ENCODE results near the gene USP6NL. TPM values are rescaled to one million over a fixed set of nuclear protein-coding genes. Genes with fewer than 3 reads are reported as not detected.

The USP6NL gene
- total and polyA plus RNA-seq, 3 donors from 2014 or later: 50.4 to 64.9 (median 56.1) TPM

GRCh38 chr10:11516431-11516746, 95.1 kb downstream of the USP6NL start:
- intact Hi-C loops (cut with DNase I; ENCODE audit: low total_unique reads): loop anchor here (10.0 kb wide), 2 partner anchors 208 to 238 kb away; no protein-coding TSS in a partner anchor
- no peaks in the 10 kb centered on the region for H3K27me3 ChIP-seq
- no peaks in the 10 kb centered on the region for H3K9me3 ChIP-seq
- no peak for DNase-seq
- WGBS, 2 donors: 72 to 86% methylated on average over 2 of the region's 2 CpGs
- no peak for TF ChIP-seq POLR2A (IDR thresholded peaks at IDR 0.05)
- TF ChIP-seq, protein P1, sequence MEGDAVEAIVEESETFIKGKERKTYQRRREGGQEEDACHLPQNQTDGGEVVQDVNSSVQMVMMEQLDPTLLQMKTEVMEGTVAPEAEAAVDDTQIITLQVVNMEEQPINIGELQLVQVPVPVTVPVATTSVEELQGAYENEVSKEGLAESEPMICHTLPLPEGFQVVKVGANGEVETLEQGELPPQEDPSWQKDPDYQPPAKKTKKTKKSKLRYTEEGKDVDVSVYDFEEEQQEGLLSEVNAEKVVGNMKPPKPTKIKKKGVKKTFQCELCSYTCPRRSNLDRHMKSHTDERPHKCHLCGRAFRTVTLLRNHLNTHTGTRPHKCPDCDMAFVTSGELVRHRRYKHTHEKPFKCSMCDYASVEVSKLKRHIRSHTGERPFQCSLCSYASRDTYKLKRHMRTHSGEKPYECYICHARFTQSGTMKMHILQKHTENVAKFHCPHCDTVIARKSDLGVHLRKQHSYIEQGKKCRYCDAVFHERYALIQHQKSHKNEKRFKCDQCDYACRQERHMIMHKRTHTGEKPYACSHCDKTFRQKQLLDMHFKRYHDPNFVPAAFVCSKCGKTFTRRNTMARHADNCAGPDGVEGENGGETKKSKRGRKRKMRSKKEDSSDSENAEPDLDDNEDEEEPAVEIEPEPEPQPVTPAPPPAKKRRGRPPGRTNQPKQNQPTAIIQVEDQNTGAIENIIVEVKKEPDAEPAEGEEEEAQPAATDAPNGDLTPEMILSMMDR (IDR thresholded peaks at IDR 0.05): no peak
- H3K4me3 ChIP-seq: no peak overlapping the region
- no peaks in the 10 kb centered on the region for H3K36me3 ChIP-seq (ENCODE audit: low read depth, missing control alignments)
- H3K27ac ChIP-seq: no peak overlapping the region
- peaks cover 14% of the 10 kb centered on the region for H3K4me1 ChIP-seq

DNA sequence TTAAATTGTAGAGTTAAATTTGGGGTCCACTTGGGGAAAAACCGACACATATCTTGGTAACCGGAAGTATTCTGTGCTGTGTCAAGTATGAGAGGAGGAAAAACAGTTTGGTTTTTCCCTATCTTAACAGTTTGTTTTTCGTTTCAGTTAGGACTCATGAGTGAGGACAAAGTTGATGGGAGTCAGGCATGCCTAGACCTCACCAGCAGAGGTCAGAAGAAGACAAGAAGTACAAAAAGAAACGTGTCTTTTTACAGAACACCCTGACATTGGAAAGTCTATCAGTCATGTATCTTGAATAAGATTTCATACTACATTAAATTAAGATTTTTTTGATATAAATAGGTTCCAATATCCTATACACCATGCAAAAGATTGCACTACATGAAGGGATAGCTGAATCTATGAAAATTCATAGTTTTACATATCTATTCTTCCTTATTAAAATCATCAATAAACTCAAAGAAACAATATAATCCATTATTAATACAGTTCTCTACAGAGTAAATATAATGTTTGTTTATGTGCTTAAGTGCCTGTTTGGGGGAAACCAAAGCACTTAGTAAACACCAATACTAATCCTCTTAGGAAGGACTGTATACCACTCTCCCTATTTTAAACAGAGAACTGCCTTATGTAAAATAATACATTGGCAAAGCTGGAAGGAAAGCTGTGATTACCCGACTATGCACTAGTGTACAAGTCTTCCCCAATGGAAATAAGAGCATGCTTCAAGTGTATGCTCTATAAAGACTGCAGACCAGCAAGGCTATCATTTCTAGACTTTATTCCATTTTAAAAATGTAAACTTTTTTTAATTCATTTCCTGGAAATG, 95.6 kb downstream of the USP6NL start:
- intact Hi-C loops (cut with DNase I; ENCODE audit: low total_unique reads): loop anchor here (10.0 kb wide), 2 partner anchors 209 to 239 kb away; no protein-coding TSS in a partner anchor
- TF ChIP-seq POLR2A (IDR thresholded peaks at IDR 0.05): no peak
- TF ChIP-seq, protein P1 (IDR thresholded peaks at IDR 0.05): peak; percentile 66 to 79 (median 77)
- no peak overlapping the region for H3K4me3 ChIP-seq
- H3K4me1 ChIP-seq: peaks cover 12% of the 10 kb centered on the region
- DNase-seq: peak; percentile 73
- H3K9me3 ChIP-seq: no peaks in the 10 kb centered on the region
- no peaks in the 10 kb centered on the region for H3K27me3 ChIP-seq
- no peak overlapping the region for H3K27ac ChIP-seq
- 26 to 27% methylated on average over 5 of the region's 5 CpGs for WGBS, 2 donors
- H3K36me3 ChIP-seq (ENCODE audit: low read depth, missing control alignments): no peaks in the 10 kb centered on the region

DNA sequence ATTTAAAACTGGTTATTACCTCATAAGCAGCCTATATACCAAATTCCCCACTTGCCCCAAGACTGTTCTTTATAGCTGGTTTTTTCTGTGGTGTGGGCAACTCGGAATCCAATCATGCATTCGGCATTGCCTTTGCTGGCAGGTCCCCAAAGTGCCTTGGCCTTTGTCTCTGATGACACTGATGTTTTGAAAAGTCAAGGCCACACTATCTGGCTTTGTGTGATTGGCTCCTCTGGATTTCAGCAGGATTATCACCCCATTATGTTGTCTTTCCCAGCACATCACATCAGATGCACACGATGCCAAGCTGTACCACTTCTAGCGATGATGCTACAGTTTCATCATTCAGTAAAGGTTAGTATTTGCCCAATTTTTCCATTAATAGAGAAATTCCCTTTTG, 97.7 kb downstream of the USP6NL start:
- Histone ChIP-seq H3K4me1 (peaks cover 12% of the 10 kb centered on the region), H3K36me3 (ENCODE audit: low read depth, missing control alignments) (no peaks in the 10 kb centered on the region), H3K27me3 (no peaks in the 10 kb centered on the region), H3K9me3 (no peaks in the 10 kb centered on the region), H3K4me3 (no peak overlapping the region), H3K27ac (no peak overlapping the region)
- WGBS, 2 donors: 89 to 90% methylated on average over 4 of the region's 4 CpGs
- TF ChIP-seq POLR2A (IDR thresholded peaks at IDR 0.05): no peak
- TF ChIP-seq, protein P1 (IDR thresholded peaks at IDR 0.05): no peak
- no peak for DNase-seq
- intact Hi-C loops (cut with DNase I; ENCODE audit: low total_unique reads): loop anchor here (10.0 kb wide), 2 partner anchors 211 to 241 kb away; no protein-coding TSS in a partner anchor

DNA sequence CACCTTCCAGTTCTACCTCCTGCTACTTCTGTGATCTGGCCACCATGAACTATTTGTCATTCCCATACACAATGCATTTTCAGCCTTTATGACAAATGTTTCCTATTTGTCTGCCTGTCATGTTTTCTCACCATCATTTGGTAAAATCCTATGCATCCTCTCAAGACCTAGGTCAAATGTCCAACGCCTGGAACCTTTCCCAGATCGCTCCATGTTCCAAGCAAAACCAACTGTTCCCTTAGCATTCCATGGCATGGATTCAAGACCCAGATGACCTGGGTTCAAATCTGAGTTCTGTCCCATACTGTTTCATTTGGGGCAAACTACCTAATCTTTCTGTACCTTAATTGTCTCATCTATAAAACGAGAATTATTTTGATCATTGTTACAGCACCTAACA, 98.9 kb downstream of the USP6NL start:
- no peak overlapping the region for H3K4me3 ChIP-seq
- DNase-seq: no peak
- no peaks in the 10 kb centered on the region for H3K36me3 ChIP-seq (ENCODE audit: low read depth, missing control alignments)
- no peak overlapping the region for H3K27ac ChIP-seq
- H3K9me3 ChIP-seq: no peaks in the 10 kb centered on the region
- H3K27me3 ChIP-seq: no peaks in the 10 kb centered on the region
- peaks cover 6% of the 10 kb centered on the region for H3K4me1 ChIP-seq
- 87 to 92% methylated on average over 3 of the region's 3 CpGs for WGBS, 2 donors
- intact Hi-C loops (cut with DNase I; ENCODE audit: low total_unique reads): loop anchor here (10.0 kb wide), 2 partner anchors 212 to 242 kb away; no protein-coding TSS in a partner anchor
- TF ChIP-seq, protein P1 (IDR thresholded peaks at IDR 0.05): no peak
- TF ChIP-seq POLR2A (IDR thresholded peaks at IDR 0.05): no peak

Data from testis (tissue), 3 donors.